HG02840 (cell line): ENCODE data around the gene KRT39.
"Not testable (repeated sequence)": the region's sequence is repeated elsewhere in the genome, so short reads cannot be mapped to it uniquely, and the experiment has no call there.

Source experiments
- ATAC-seq: cut with Tn5 transposase; IDR thresholded peaks from one replicate; pipeline ENCODE4 v1.9.1; 2021; ENCODE audit warnings: mild to moderate bottlenecking, moderate library complexity, moderate number of reproducible peaks; ENCODE audit not compliant: unreplicated experiment, low FRiP score

The KRT39 gene

DNA sequence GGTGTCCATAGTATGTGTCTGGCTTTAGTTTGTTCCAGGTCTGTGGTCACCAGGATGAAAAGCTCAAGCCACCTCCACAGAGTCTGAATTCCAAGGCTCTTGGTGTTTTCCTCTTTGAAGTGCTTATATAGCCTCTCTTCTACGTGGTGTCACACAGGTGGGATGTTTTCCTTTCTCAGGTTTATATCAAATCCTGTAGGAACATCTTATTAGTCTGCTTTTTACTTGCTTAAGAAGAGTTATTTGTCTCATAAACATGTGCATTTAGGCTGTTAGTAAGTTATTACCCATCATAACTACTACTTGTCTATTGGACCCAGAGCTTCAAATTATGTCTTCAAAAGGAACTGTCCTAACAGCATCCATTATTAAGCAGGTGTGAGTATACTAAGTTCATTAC is at the start of gene KRT39:
KRT39 (minus strand) TSS at position 101 of the 400 bp plus-strand sequence; CDS start at position 9, 92 bp downstream.
- ATAC-seq, result no peak

GRCh38 chr17:41015454-41015853 is 48.7 kb upstream of the KRT39 start:
- no peak for ATAC-seq

DNA sequence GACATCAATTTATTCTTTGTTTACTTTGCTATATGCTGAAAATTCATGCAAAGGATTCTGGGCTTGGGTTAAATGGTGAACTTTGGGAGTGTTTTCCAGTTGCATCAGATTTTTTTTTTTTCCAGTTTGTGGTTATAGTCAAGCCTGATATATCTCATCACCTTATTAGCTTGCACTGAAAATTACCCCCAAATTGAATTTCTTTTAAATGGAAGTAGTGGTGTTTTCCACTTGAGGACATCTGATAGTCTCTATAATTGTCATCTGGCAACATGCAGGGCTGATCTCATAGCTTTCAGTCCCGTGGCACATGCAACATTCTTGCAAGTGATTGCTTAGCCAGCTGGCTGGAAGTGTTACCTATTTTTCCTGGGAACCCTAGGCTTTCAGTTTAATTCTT is 46.9 kb upstream of the KRT39 start:
- ATAC-seq, result no peak

DNA sequence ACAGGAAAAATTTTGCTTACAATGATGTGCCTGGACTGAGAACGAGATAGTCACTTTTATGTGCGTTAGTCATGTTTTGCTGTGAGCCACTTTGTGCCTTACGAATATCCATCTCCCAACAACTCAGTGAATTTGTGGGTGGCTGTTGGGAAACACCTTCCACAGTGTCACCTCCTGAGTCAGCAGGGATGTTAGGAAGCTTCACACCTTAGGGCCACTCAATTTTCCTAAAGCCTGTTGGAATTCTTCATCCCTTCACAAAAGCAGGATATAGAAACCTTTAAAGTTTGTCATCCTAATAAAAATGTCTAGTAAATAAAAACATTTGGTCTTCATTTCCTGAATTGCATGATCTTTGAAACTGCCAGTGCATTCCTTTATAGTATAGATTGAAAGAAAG is 46.4 kb upstream of the KRT39 start:
- ATAC-seq, result no peak

- no peak for ATAC-seq
These were observed 45.8 kb upstream of the KRT39 start for GRCh38 chr17:41012326-41013120.

DNA sequence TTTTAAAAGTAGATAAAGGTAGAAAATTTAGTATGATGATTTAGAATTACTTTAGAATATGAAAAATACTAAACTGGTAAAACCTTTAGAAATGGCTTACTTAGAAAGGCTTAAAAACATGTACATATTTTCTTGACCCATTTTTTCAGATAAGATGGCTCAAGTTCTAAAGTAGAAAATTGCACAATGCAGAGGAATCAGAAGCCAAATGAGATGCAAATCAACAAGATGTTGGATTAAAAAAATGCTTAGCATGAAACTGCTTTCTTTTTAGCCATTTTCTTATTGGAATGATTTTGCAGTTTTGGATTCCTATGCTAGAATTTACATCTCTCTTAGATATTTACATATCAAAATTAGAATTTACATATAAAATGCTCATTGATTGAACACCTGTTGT is 43.7 kb upstream of the KRT39 start:
- no peak for ATAC-seq

GRCh38 chr17:41009936-41010335 is 43.2 kb upstream of the KRT39 start:
- no peak for ATAC-seq

- ATAC-seq, result no peak
These were observed 42.6 kb upstream of the KRT39 start for GRCh38 chr17:41009301-41009760.

GRCh38 chr17:41008811-41009210 is 42.1 kb upstream of the KRT39 start, which contains the start of gene KRTAP3-1:
TSS of gene KRTAP3-1 (minus strand) at chr17:41009128. CDS start at chr17:41009074, 54 bp downstream.
- no peak for ATAC-seq

DNA sequence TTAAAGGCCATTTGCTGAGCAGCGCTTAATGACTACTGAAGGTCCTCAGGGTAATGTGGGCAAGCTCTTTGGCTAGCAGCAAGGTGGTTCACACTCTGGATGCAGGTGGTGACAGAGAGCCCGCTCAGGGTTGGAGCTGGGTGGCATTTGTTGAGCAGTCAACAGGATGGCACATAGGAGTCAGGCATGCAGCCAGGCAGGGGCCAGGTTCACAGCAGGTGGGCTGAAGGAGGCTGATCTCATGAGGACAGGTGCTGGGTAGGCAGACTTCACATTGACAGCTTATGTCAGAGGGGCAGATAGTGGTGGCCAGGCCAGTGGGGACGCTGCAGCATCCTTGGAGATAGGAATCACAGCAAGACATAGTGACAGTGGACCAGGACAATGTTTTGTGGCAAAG is 37.6 kb upstream of the KRT39 start:
- no peak for ATAC-seq

DNA sequence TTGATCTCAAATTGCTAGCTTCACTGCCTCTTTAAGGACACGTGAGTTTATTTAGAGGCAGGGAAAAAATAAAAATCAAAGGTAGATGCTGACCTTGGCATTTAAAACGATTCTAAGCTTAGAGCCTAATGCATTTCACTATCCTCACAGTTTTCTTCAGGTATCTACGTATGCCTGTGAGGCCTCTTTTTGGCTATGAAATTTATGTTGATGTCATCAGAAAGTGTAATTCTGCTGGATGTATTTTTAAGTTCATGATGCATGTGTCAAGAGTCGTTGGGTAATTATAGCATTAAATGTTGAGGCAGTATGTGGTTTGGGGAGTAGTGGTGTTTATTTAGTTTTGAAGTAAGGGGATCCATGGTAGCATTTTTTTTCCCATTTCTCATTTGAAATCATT is 37.2 kb upstream of the KRT39 start:
- no peak for ATAC-seq

DNA sequence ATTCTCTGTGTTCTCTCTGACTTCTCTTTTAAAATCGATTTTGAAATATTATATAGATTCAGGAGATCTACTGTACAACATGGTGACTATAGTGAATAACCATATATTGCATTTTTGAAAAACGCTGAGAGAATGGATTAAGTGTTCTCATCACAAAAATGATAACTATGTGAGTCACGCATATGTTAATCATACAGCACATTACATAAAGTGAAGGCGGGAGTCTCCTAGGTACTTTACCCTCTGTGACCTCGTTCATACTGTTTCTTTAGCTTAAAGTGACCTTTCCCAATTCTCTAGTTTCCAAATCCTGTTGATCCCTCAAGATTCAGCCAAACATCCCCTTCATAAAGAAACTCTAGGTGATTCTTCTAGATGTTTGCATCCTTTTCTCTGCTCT is 36.1 kb upstream of the KRT39 start:
- ATAC-seq, result no peak

- no peak for ATAC-seq
These were observed 35.0 kb upstream of the KRT39 start for GRCh38 chr17:41001795-41002194.

DNA sequence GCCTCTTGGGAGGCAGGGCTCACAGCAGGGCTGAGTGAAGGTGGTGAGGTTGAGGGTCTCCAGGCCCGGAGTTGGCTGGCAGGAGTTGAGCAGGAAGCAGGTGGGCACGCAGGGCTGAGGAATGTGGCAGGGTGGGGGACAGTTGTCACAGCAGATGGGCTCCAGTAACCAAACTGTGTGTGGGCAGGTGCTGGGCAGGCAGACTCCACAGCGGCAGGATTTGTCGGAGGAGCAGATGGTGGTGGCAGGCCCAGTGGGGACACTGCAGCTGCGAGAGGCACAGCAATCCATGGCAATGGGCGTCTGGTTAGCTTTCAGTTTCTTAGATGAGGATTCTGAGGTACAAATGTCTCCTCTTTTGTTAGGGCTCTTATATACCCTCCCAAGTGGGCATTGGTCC is 32.8 kb upstream of the KRT39 start, which contains the start of gene KRTAP3-2:
KRTAP3-2 (minus strand) TSS at position 344 of the 400 bp plus-strand sequence; CDS start at position 291, 53 bp downstream.
- ATAC-seq, result not testable (repeated sequence)

DNA sequence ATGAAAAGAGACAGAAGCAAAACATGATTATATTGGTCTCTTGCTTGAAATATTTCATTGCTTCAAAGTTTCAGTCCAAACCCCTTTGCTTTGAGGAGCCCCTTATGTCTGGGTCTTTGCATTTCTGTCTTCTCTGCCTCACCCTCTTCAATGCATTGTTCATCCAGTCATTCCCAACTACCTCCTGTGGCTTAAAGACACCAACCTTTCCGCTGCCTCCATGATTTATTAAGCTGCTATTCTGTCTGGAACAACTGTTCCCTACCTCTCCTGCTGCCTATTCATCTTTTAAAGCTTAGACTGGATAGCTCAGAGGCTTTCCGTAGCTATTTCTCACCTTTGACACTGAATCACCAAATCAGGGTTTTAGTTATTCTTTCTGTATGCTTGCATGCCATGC is 30.6 kb upstream of the KRT39 start:
- no peak for ATAC-seq

DNA sequence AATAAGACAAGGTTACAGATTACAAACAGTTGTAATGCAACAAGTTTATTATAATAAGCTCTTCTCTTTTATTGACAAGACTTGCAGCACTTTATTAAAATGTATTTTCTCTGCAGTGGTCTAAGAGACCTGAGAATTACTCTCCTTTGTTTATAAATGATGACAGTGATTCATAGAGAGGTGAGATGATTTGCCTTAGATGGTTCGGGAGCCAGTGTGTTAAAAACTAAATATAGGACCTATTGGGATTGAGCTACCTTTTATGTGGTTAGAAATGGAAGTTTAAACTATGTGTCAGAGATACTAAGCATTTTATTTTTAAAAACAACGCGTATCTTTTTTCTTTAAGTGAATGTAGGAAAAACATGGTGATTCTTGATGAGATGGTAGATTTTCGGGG is 30.1 kb upstream of the KRT39 start:
- ATAC-seq, result no peak

- ATAC-seq, result no peak
These were observed 28.4 kb upstream of the KRT39 start for GRCh38 chr17:40995116-40995515.

GRCh38 chr17:40993839-40994238 is 27.1 kb upstream of the KRT39 start, which contains the start of gene KRTAP3-3:
TSS of gene KRTAP3-3 (minus strand) at chr17:40994164. CDS start at chr17:40994097, 67 bp downstream.
- no peak for ATAC-seq

GRCh38 chr17:40993084-40993483 is 26.3 kb upstream of the KRT39 start:
- no peak for ATAC-seq

GRCh38 chr17:40992666-40993065 is 25.9 kb upstream of the KRT39 start:
- ATAC-seq, result no peak

- no peak for ATAC-seq
These were observed 20.2 kb upstream of the KRT39 start for GRCh38 chr17:40986920-40987319.

- no peak for ATAC-seq
These were observed 17.5 kb upstream of the KRT39 start, which contains the start of gene KRT40 for GRCh38 chr17:40984226-40984625. TSS of gene KRT40 (minus strand) at chr17:40984326. CDS start at chr17:40984273, 53 bp downstream.
